ENCODE measurements around the gene DHRS9. TPM values are rescaled to one million over a fixed set of nuclear protein-coding genes. Genes with fewer than 3 reads are reported as not detected.
A peak's percentile ranks its signal among the peaks of the same experiment; 100 is the strongest.
"Not testable (repeated sequence)": the region's sequence is repeated elsewhere in the genome, so short reads cannot be mapped to it uniquely, and the experiment has no call there.

Gene DHRS9
- total RNA-seq, 1 donor from 2014 or later, result 5.8 TPM

DNA sequence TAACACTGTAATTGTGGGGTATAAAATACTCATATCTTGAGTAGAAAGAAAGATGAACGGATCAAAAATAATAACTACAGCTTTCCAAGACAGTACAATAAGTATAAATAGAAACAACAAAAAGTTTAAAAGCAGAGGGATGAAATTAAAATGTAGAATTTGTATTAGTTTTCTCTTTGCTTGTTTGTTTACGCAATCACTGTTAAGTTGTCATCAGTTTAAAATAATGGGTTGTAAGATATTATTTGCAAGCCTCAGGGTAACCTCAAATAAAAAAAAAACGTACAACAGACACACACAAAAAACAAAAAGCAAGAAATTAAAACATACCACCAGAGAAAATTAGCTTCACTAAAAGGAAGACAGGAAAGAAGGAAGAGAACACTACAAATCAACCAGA, 20.2 kb upstream of the DHRS9 start:
- no peak overlapping the region for H3K4me3 ChIP-seq (ENCODE audit: low read depth, low read length)
- no peaks in the 10 kb centered on the region for H3K36me3 ChIP-seq (ENCODE audit: control insufficient read depth, insufficient read depth, low read length)
- DNase-seq (ENCODE audit: low read depth), result no peak
- no peak for FAIRE-seq
- no peaks in the 10 kb centered on the region for H3K27me3 ChIP-seq (ENCODE audit: control insufficient read depth, insufficient read depth, low read length)
- TF ChIP-seq, protein P1, sequence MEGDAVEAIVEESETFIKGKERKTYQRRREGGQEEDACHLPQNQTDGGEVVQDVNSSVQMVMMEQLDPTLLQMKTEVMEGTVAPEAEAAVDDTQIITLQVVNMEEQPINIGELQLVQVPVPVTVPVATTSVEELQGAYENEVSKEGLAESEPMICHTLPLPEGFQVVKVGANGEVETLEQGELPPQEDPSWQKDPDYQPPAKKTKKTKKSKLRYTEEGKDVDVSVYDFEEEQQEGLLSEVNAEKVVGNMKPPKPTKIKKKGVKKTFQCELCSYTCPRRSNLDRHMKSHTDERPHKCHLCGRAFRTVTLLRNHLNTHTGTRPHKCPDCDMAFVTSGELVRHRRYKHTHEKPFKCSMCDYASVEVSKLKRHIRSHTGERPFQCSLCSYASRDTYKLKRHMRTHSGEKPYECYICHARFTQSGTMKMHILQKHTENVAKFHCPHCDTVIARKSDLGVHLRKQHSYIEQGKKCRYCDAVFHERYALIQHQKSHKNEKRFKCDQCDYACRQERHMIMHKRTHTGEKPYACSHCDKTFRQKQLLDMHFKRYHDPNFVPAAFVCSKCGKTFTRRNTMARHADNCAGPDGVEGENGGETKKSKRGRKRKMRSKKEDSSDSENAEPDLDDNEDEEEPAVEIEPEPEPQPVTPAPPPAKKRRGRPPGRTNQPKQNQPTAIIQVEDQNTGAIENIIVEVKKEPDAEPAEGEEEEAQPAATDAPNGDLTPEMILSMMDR (IDR thresholded peaks at IDR 0.05; ENCODE audit: insufficient read depth, low read length, severe bottlenecking), result no peak

DNA sequence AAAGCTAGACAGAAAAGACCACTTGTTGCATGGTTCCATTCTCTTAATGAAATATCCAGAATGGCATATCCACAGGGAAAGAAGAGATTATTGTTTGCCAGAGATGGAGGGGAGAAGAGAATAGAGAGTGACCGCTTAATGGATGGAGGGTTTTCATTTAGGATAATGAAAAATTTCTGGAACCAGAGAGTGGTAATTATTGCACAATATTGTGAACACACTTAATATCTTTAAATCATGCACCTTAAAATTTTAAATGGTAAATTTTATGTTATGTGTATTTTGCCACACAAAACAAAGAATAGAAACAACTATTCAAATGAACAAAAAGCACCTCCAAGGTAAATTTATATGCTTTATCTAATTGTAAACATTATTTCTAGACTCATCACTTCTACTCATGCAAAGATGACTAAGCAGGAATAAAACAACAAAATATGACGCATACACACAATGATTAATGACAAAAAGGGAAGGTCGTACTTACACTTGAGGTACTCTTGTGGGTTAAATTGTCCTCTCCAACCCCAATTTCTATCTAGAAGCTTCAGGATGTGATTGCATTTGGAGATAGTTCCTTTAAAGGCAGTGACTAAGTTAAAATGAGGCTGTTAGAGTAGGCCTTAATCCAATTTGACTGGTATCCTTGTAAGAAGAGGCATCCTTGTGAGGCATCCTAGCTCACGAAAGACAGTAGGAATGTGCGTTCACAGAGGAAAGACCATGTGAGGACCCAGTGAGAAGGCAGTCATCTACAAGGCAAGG, 18.7 kb upstream of the DHRS9 start:
- TF ChIP-seq, protein P1 (IDR thresholded peaks at IDR 0.05; ENCODE audit: insufficient read depth, low read length, severe bottlenecking), result no peak
- peak; percentile 95 for DNase-seq (ENCODE audit: low read depth)
- no peaks in the 10 kb centered on the region for H3K27me3 ChIP-seq (ENCODE audit: control insufficient read depth, insufficient read depth, low read length)
- FAIRE-seq, result peak; percentile 47
- no peaks in the 10 kb centered on the region for H3K36me3 ChIP-seq (ENCODE audit: control insufficient read depth, insufficient read depth, low read length)
- no peak overlapping the region for H3K4me3 ChIP-seq (ENCODE audit: low read depth, low read length)

DNA sequence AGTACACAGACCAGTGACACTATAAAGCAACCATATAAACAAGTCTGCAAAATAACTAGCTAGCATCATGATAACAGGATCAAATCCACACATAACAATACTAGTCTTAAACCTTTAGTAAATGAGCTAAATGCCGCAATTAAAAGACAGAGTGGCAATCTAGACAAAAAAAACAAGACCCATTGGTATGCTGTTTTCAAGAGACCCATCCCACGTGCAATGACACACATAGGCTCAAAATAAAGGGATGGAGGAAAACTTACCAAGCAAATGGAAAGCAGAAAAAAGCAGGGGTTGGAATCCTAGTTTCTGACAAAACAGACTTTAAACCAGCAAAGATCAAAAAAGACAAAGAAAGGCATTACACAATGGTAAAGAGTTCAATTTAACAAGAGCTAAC, 14.8 kb upstream of the DHRS9 start:
- not testable (repeated sequence) for DNase-seq (ENCODE audit: low read depth); H3K36me3 ChIP-seq (ENCODE audit: control insufficient read depth, insufficient read depth, low read length); H3K27me3 ChIP-seq (ENCODE audit: control insufficient read depth, insufficient read depth, low read length); H3K4me3 ChIP-seq (ENCODE audit: low read depth, low read length); FAIRE-seq

DNA sequence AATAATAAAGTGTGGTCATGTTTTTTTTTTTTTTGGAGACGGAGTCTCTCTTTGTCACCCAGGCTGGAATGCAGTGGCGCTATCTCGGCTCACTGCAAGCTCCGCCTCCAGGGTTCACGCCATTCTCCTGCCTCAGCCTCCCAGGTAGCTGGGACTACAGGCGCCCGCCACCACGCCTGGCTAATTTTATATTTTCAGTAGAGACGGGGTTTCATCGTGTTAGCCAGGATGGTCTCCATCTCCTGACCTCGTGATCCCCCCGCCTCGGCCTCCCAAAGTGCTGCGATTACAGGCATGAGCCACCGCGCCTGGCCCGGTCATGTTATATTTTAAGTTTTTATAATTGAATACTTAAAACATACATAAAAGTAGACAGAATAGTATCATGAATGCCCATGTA, 5.2 kb upstream of the DHRS9 start:
- H3K27me3 ChIP-seq (ENCODE audit: control insufficient read depth, insufficient read depth, low read length); FAIRE-seq; H3K4me3 ChIP-seq (ENCODE audit: low read depth, low read length); DNase-seq (ENCODE audit: low read depth); H3K36me3 ChIP-seq (ENCODE audit: control insufficient read depth, insufficient read depth, low read length): not testable (repeated sequence)

DNA sequence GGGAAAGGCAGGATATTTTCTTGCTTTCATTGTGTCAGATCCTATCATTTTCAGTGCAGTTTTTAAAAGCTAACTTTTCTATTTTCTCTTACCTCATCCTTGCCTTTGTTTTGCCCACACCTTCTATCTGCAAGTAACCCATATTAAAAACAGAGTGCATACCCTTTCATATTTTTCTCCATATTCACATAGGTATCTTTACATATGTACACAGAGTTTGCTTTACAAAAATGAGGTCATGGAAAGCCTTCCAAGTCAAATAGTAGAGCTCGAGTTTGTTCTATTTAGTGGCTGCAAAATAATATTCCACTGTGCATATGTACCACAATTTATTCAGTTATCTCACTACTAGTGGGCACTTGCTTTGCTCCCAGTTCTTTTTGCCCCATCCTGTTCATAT, 3.9 kb upstream of the DHRS9 start:
- DNase-seq (ENCODE audit: low read depth), result no peak
- FAIRE-seq, result no peak
- Histone ChIP-seq H3K36me3 (ENCODE audit: control insufficient read depth, insufficient read depth, low read length) (no peaks in the 10 kb centered on the region), H3K27me3 (ENCODE audit: control insufficient read depth, insufficient read depth, low read length) (no peaks in the 10 kb centered on the region), H3K4me3 (ENCODE audit: low read depth, low read length) (no peak overlapping the region)
- TF ChIP-seq, protein P1 (IDR thresholded peaks at IDR 0.05; ENCODE audit: insufficient read depth, low read length, severe bottlenecking), result no peak

DNA sequence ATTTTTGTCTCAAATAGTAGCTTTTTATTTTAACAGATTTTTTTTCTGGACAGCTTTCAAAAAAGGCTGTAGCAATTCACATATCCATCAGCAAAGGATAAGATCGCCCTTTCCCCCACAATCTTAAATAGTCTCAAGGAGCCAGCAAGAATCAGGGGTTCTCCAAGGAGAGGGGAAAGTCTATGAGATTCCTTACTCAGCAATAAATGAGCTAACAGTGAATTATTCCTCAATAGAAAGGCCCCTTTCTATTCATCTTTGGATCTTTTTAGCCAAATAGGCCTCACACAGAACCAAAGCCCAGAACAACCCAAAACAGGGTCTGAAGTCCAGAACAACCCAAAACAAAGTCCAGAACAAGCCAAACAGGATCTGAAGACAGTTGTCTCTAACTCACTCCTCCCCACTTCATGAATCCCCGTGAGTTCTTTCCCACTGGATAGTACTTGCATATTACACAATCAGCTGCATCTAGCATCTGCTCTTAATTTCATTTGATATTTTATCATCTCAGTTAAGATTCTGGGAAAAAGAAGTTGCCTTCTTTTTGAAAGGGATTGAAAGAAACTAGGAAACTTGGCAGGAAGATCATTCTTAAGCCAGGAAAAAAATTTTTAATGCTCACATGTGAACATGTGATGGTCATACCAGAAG, 3.4 kb upstream of the DHRS9 start:
- no peaks in the 10 kb centered on the region for H3K36me3 ChIP-seq (ENCODE audit: control insufficient read depth, insufficient read depth, low read length)
- H3K27me3 ChIP-seq (ENCODE audit: control insufficient read depth, insufficient read depth, low read length), result no peaks in the 10 kb centered on the region
- DNase-seq (ENCODE audit: low read depth) (no peak), FAIRE-seq (no peak)
- TF ChIP-seq, protein P1 (IDR thresholded peaks at IDR 0.05; ENCODE audit: insufficient read depth, low read length, severe bottlenecking), result no peak
- no peak overlapping the region for H3K4me3 ChIP-seq (ENCODE audit: low read depth, low read length)
